CD4-positive, alpha-beta T cell treated with Interleukin-4 for 4 hours (primary cell): Measurements from ENCODE around the gene CDC42SE1.

ENCODE experiments used
- DNase-seq: peaks from one replicate; pipeline ENCODE4 v3.0.0-alpha.2; 2020

Gene CDC42SE1

DNA sequence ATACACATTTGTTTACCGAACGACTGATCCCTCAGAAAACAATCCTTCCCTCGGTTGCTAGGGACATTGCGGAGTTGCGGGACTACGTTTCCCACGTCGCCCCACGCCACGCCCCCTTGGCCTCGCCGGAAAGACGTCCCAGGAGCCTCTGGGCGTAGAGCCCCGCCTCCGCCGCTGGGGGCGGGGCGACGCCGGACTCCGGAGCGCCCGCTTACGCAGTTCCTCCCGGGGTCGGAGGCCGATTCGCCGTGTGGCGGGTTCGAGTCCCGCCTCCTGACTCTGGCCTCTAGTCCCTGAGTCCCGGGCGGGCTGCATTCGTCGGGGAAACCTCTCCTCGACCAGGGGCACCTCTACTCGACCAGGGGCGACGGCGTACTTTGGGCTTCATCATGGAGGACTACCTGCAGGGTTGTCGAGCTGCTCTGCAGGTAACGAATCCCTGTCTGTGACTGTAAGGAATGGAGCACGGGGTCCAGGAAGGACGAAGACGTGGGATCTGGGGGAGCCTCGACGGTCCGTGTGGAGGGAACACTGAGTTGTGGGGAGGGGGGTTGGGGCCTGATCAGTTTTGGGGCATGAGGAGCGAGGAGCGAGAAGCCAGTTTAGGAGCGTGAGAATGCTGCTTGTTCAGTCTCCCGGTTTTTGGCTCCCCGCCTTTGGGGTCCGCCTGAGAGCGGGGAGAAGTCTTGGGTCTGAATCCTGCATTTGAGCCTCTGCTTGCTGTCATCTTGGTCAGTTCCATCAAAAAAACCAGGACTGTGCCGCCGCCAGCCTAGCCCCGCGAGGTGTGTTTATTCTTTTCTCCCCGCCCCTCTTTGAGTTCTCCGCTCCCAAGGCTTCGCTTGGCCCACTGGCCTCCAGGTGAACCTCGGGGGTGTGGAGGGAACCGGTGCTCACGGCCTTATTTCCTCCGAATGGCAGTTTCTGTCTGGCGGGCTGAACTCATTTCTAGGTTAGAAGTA lies 50.9 kb downstream of the CDC42SE1 start, which contains the start of gene PRUNE1:
TSS of gene PRUNE1 (plus strand) at position 206 of the 962 bp plus-strand sequence. CDS start at position 390, 184 bp downstream.
- DNase-seq = peak; percentile 99

GRCh38 chr1:151007853-151008243 lies 51.6 kb downstream of the CDC42SE1 start:
- DNase-seq = no peak

DNA sequence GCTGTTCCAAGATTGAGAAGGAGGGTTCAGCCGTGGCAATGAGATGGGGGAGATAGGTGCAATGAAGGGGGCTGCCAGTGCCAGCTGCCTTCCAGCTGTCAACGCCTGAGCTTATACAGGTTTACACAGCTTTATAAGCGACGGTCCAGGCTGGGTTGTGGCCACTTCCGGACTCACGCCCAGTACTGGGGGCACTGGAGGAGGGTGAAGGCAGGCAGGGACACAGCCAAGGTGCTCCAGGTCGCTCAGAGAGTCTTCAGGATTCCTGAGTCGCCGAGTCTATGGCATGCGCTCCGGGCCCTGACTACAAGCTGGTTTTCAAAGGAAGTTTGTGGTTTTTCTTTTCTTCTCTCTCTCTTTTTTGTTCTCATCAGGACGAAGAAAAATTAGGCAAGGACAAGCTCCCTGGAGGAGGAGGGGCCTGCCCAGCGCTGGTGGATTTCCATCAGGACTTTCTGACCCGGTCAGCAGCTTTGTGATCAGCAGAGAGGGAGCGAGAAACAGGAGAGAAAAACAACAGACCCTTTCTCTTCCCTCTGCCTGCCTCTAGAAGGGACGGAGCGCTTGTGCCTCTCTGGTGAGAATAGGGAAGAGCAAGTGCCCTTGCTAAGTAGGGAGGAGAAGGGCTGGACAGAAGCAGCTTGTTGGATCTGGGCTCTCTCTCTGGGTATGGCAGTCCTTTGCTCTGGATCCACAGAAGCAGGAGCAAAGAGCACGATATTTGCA lies 52.9 kb downstream of the CDC42SE1 start, which contains the start of gene MINDY1:
TSS of gene MINDY1 (minus strand) at position 576 of the 726 bp plus-strand sequence. CDS start 4,285 bp downstream, outside the sequence.
- peak; percentile 36 for DNase-seq

DNA sequence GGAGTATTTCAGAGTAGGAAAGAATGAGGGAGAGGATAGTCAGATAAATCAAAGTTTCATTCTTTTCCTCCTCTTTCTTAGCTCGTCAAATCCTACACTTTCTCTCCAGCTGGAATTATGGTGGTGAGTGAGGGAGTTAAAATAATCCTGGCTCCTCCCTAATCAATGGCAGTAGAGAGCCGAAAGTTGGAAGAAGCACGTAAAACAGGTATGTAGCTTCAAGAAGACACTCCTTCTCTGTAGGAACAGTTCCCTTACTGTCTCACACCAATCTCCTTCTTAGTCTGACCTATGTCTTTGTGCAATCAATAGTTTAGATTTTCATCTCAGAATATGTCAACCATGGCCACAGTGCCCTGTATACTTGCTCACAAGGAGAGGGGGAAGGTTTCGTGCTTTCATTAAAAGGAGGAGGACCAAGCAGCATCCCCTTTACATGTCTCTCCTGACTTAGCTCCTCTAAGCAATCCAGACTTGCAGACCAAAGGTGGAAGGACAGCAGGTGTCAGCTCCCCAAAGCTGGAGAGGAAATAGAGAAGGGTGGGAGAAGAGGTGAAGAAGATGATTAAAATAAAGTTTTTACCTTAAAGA lies 53.6 kb downstream of the CDC42SE1 start:
- no peak for DNase-seq

GRCh38 chr1:151003180-151003579 lies 56.2 kb downstream of the CDC42SE1 start:
- peak; percentile 29 for DNase-seq

- no peak for DNase-seq
These were observed 56.8 kb downstream of the CDC42SE1 start for GRCh38 chr1:151002611-151003010.

DNA sequence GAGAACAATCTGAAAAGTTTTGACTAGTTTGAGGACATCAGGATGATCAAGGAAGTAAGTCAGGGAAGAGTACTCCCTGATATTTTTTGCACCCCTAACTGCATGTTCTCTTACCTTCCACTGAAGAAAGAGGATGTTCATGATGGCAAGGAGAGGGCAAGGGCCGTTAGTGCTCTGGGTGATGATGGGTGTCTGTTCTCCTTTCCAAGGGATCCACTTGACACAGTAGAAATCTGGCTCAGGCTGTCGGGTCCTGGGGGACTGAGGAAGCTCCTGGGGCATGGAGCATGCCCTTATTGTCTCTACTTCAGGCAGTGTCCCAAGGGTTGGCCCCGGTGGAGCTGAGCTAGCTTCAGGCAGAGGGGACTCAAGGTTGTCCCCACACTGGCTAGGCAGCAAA lies 57.4 kb downstream of the CDC42SE1 start:
- no peak for DNase-seq

GRCh38 chr1:151001602-151002001 lies 57.8 kb downstream of the CDC42SE1 start:
- no peak for DNase-seq
